Mesendoderm (in vitro differentiated cells): Measurements from ENCODE around the gene CCNA2.

ENCODE experiments used
- DNase-seq: peaks from one replicate; pipeline ENCODE4 v3.0.0; 2013
- H2AK5ac ChIP-seq: 2 replicates; pipeline ENCODE4 v1.6.1; 2013; ENCODE audit warnings: low read length, inconsistent platforms
- H2BK120ac ChIP-seq: 2 replicates; pipeline ENCODE4 v1.6.1; 2013; ENCODE audit warnings: low read depth, mild to moderate bottlenecking, low read length, moderate library complexity, mixed read lengths
- H2BK15ac ChIP-seq: replicated peaks from 2 replicates; pipeline ENCODE4 v1.6.1; 2013; ENCODE audit warnings: low read depth, mild to moderate bottlenecking, moderate library complexity
- H2BK5ac ChIP-seq: 2 replicates; pipeline ENCODE4 v1.6.1; 2013; ENCODE audit warnings: low read length, inconsistent platforms
- H3K18ac ChIP-seq: 2 replicates; pipeline ENCODE4 v1.6.1; 2013; ENCODE audit warnings: mild to moderate bottlenecking, low read length, mixed read lengths
- H3K23ac ChIP-seq: one replicate; pipeline ENCODE4 v1.6.1; 2013; ENCODE audit warnings: low read length
- H3K27ac ChIP-seq: 2 replicates; pipeline ENCODE4 v1.5.1; 2013; ENCODE audit warnings: low read depth, mild to moderate bottlenecking, inconsistent platforms, low read length, moderate library complexity
- H3K27me3 ChIP-seq: 2 replicates; pipeline ENCODE4 v1.6.1; 2013; ENCODE audit warnings: low read length, control low read depth, mild to moderate bottlenecking, inconsistent platforms; ENCODE audit not compliant: insufficient read depth, poor library complexity
- H3K36me3 ChIP-seq: 2 replicates; pipeline ENCODE4 v1.6.1; 2013; ENCODE audit warnings: low read length, inconsistent platforms; ENCODE audit not compliant: control insufficient read depth, insufficient read depth
- H3K4ac ChIP-seq: one replicate; pipeline ENCODE4 v1.6.1; 2013; ENCODE audit warnings: low read depth, mild to moderate bottlenecking, low read length, moderate library complexity
- H3K4me1 ChIP-seq: 2 replicates; pipeline ENCODE4 v1.6.1; 2013; ENCODE audit warnings: low read depth, low read length, inconsistent platforms; ENCODE audit not compliant: control insufficient read depth
- H3K4me2 ChIP-seq: 2 replicates; pipeline ENCODE4 v1.6.1; 2013; ENCODE audit warnings: low read length
- H3K4me3 ChIP-seq: 2 replicates; pipeline ENCODE4 v1.5.1; 2013; ENCODE audit warnings: mild to moderate bottlenecking, low read length
- H3K56ac ChIP-seq: one replicate; pipeline ENCODE4 v1.6.1; 2013; ENCODE audit warnings: low read length
- H3K79me1 ChIP-seq: 2 replicates; pipeline ENCODE4 v1.6.1; 2013; ENCODE audit warnings: low read length, inconsistent platforms
- H3K79me2 ChIP-seq: 2 replicates; pipeline ENCODE4 v1.6.1; 2013; ENCODE audit warnings: mild to moderate bottlenecking, low read length; ENCODE audit not compliant: control insufficient read depth, insufficient read depth
- H3K9ac ChIP-seq: 2 replicates; pipeline ENCODE4 v1.6.1; 2013; ENCODE audit warnings: low read length, inconsistent platforms
- H4K5ac ChIP-seq: one replicate; pipeline ENCODE4 v1.6.1; 2013; ENCODE audit warnings: low read length
- H4K8ac ChIP-seq: one replicate; pipeline ENCODE4 v1.6.1; 2013; ENCODE audit warnings: low read depth, mild to moderate bottlenecking, control low read depth, low read length, moderate library complexity
- WGBS: extraction: QIAGEN DNeasy Blood & Tissue Kit; methylation state at CpG from one replicate; pipeline ENCODE4 v1.1.7; 2013; ENCODE audit warnings: low lambda C conversion rate, missing lambda C conversion rate; ENCODE audit not compliant: insufficient coverage; ENCODE audit errors: extremely low coverage; 5-methylcytosine and 5-hydroxymethylcytosine counted together

CCNA2 gene

DNA sequence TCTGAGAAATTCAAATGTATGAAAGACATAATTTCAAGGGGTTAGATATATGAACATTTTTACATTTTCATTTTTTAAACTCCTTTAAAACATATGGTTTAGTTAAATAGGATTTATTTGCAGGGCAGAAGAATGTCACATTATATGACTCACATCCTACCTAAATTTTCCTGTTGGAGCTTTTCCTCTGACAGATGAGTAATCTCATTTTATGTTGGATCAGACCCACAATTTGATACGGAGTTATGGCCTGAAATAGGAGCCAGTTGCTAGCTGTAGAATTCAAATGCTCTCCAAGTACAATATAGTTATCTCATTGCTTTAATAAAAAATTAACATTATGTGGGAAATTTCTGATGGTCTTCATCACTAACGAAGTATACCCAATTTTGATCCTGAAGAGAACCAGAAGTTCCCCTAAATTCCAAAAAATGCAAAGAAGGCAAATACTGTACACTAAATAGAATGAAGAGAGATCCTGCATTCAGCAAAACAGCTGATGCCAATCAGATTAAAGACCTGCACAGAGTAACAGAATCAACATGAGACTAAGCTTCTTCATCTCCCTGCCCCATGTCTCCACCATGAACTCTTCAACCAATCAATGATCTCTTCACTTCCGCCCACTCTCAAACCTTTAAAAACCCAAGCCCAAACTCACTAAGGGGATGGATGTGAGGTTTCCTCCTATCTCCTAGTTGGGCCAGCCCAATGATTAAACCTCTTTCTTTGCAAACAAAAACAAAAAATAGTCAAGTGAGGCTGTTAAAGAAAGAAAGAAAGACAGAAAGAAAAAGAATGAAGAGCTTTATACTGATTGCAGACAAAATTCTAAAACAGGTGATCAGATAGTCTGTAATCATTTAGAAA, 33.5 kb downstream of the CCNA2 start:
- H2BK120ac ChIP-seq, result no peak overlapping the region
- H3K4me1 ChIP-seq, result no peaks in the 10 kb centered on the region
- no peak overlapping the region for H3K18ac ChIP-seq
- no peak overlapping the region for H3K23ac ChIP-seq
- H2BK15ac ChIP-seq, result no peak overlapping the region
- WGBS, result no CpG with 5 or more reads among the region's 3 CpGs
- DNase-seq, result no peak
- H3K4ac ChIP-seq, result no peak overlapping the region
- H2BK5ac ChIP-seq, result no peak overlapping the region
- no peaks in the 10 kb centered on the region for H3K79me2 ChIP-seq
- no peaks in the 10 kb centered on the region for H3K79me1 ChIP-seq
- H3K36me3 ChIP-seq, result no peaks in the 10 kb centered on the region
- H3K27me3 ChIP-seq, result no peaks in the 10 kb centered on the region
- no peak overlapping the region for H3K4me3 ChIP-seq
- no peak overlapping the region for H4K8ac ChIP-seq
- no peak overlapping the region for H2AK5ac ChIP-seq
- no peak overlapping the region for H3K27ac ChIP-seq
- no peak overlapping the region for H3K56ac ChIP-seq
- no peak overlapping the region for H4K5ac ChIP-seq
- H3K9ac ChIP-seq, result no peak overlapping the region
- H3K4me2 ChIP-seq, result no peak overlapping the region

DNA sequence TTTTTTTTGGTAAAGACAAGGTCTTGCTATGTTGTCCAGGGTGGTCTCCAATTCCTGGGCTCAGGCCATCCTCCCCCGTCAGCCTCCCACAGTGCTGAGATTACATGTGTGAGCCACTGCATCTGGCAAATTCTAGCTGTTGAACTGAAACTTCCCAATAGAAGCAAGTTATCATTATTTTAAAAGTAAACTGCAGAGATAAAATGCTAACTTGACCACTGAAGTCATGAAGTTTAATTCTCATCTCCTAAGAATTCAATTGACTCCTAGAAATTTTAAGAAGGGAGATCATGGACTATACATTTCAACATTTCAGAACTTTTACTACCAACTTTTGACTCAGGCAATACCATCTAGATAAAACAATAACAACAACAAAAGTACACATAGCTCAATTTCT, 34.2 kb downstream of the CCNA2 start:
- WGBS, result no CpG with 5 or more reads among the region's 1 CpG
- Histone ChIP-seq H2BK15ac (no peak overlapping the region), H3K79me1 (no peaks in the 10 kb centered on the region), H3K27ac (no peak overlapping the region), H4K8ac (no peak overlapping the region), H3K79me2 (no peaks in the 10 kb centered on the region), H3K4ac (no peak overlapping the region), H4K5ac (no peak overlapping the region), H3K36me3 (no peaks in the 10 kb centered on the region), H2BK120ac (no peak overlapping the region), H2AK5ac (no peak overlapping the region), H3K9ac (no peak overlapping the region), H3K4me1 (no peaks in the 10 kb centered on the region), H3K4me3 (no peak overlapping the region), H2BK5ac (no peak overlapping the region), H3K56ac (no peak overlapping the region), H3K27me3 (no peaks in the 10 kb centered on the region), H3K23ac (no peak overlapping the region), H3K18ac (no peak overlapping the region), H3K4me2 (no peak overlapping the region)
- DNase-seq, result no peak

DNA sequence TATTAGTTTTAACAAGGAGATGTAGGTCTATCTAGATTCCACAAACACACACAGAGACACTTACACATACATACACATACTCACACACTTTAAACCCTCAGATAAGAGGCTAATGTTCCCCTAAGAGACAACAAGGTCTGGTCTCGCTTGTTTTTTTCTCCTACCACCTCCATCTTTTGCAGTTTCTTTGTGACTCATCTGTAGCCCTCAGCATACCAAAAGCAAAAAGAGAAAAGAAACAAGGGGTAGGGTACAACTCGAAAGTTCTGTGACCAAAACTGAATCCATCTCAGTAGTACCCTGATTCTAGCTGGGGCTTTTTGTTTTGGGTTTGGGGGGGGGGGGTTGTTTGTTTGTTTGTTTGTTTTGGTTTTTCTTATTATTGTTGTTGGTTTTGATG, 34.8 kb downstream of the CCNA2 start:
- Histone ChIP-seq H2BK5ac (no peak overlapping the region), H3K27ac (no peak overlapping the region), H3K9ac (no peak overlapping the region), H2AK5ac (no peak overlapping the region), H3K4ac (no peak overlapping the region), H3K79me2 (no peaks in the 10 kb centered on the region), H3K79me1 (no peaks in the 10 kb centered on the region), H4K5ac (no peak overlapping the region), H3K4me1 (no peaks in the 10 kb centered on the region), H3K4me3 (no peak overlapping the region), H4K8ac (no peak overlapping the region), H3K23ac (no peak overlapping the region), H3K4me2 (no peak overlapping the region), H3K18ac (no peak overlapping the region), H3K36me3 (no peaks in the 10 kb centered on the region), H2BK15ac (no peak overlapping the region), H3K27me3 (no peaks in the 10 kb centered on the region), H2BK120ac (no peak overlapping the region), H3K56ac (no peak overlapping the region)
- no peak for DNase-seq
- WGBS, result no CpG with 5 or more reads among the region's 2 CpGs

DNA sequence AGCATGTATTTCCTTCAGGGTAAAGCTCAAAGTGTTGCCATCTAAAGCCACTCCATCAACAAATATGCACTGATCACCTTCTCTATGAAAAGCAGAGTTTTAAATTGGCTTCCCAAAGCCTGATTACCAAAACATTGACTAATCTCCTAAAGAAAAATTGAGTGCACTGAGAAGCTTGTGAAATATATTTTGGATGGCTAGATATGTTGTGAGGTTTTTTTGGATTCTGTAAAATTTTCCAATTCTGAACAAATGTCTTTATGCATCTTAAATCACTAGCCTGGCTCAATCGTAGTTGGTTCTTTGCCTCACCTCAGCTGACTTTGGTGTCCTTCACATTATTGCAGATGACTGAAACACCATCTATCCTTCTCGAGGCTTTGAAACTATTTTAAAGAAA, 37.5 kb downstream of the CCNA2 start:
- Histone ChIP-seq H3K9ac (no peak overlapping the region), H3K4me3 (no peak overlapping the region), H3K4me2 (no peak overlapping the region), H3K18ac (no peak overlapping the region), H3K27me3 (no peaks in the 10 kb centered on the region), H3K4me1 (no peaks in the 10 kb centered on the region), H3K36me3 (no peaks in the 10 kb centered on the region), H2BK120ac (no peak overlapping the region), H3K27ac (no peak overlapping the region), H4K5ac (no peak overlapping the region), H2BK5ac (no peak overlapping the region), H4K8ac (no peak overlapping the region), H3K4ac (no peak overlapping the region), H3K23ac (no peak overlapping the region), H3K79me2 (no peaks in the 10 kb centered on the region), H3K79me1 (no peaks in the 10 kb centered on the region), H3K56ac (no peak overlapping the region), H2AK5ac (no peak overlapping the region), H2BK15ac (no peak overlapping the region)
- WGBS, result no CpG with 5 or more reads among the region's 2 CpGs
- no peak for DNase-seq

DNA sequence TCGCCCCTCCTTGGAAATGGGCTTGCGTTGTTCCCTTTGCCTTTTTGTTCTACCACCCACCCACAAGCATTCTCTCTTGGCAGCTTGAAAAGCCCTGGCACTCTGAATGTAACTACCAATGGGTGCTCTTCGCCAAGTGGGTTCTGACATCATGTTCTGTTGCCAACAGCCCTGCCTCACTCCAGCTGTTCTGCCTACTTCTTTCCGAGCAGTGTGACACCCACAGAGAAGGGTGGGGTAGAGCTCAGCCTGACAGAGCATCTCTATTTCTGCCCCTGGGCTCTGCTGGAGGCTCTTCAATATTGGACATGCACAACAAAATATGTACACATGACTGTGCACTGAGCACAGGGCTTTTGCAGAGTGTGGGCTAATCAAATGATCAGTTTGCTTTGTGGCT, 38.2 kb downstream of the CCNA2 start:
- H2BK15ac ChIP-seq, result no peak overlapping the region
- no peaks in the 10 kb centered on the region for H3K27me3 ChIP-seq
- no peak overlapping the region for H3K56ac ChIP-seq
- no peaks in the 10 kb centered on the region for H3K79me1 ChIP-seq
- H3K4ac ChIP-seq, result no peak overlapping the region
- no peak overlapping the region for H2BK5ac ChIP-seq
- no peaks in the 10 kb centered on the region for H3K79me2 ChIP-seq
- H2BK120ac ChIP-seq, result no peak overlapping the region
- H3K27ac ChIP-seq, result no peak overlapping the region
- H4K5ac ChIP-seq, result no peak overlapping the region
- H3K23ac ChIP-seq, result no peak overlapping the region
- H2AK5ac ChIP-seq, result no peak overlapping the region
- H3K18ac ChIP-seq, result no peak overlapping the region
- H3K36me3 ChIP-seq, result no peaks in the 10 kb centered on the region
- DNase-seq, result no peak
- H3K4me1 ChIP-seq, result no peaks in the 10 kb centered on the region
- no peak overlapping the region for H4K8ac ChIP-seq
- no CpG with 5 or more reads among the region's 4 CpGs for WGBS
- no peak overlapping the region for H3K4me3 ChIP-seq
- no peak overlapping the region for H3K9ac ChIP-seq
- no peak overlapping the region for H3K4me2 ChIP-seq

DNA sequence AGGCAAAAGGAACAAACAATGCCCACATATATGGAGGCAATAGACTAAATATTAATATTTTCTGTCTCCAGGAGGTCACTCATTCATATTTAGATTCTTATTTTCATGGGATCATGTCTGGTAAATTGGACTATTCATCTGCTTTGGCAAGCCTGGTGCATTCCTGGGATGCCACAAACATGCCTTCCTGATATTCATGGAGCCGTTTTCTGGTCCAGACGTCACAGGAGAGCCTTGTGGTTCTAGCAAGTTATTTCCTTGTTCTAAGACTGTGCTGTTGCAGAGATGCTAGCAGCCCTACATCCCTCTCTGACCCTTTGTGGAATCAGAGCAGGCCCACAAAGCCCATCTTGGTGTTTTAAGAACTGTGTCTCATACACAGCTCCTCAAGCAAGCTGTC, 38.7 kb downstream of the CCNA2 start:
- Histone ChIP-seq H3K36me3 (no peaks in the 10 kb centered on the region), H2BK15ac (no peak overlapping the region), H4K5ac (no peak overlapping the region), H3K18ac (no peak overlapping the region), H2BK120ac (no peak overlapping the region), H3K27ac (no peak overlapping the region), H3K79me1 (no peaks in the 10 kb centered on the region), H2AK5ac (no peak overlapping the region), H3K9ac (no peak overlapping the region), H4K8ac (no peak overlapping the region), H3K23ac (no peak overlapping the region), H3K4me3 (no peak overlapping the region), H3K4me2 (no peak overlapping the region), H3K27me3 (no peaks in the 10 kb centered on the region), H3K4me1 (no peaks in the 10 kb centered on the region), H3K56ac (no peak overlapping the region), H2BK5ac (no peak overlapping the region), H3K79me2 (no peaks in the 10 kb centered on the region), H3K4ac (no peak overlapping the region)
- WGBS, result no CpG with 5 or more reads among the region's 2 CpGs
- DNase-seq, result no peak
